Stimulated activated CD4-positive, alpha-beta T cell treated with anti-CD3 and anti-CD28 coated beads, Interleukin-2, amount 100 ng/mL, for 48 hours (primary cell): ENCODE results near the gene VPS25.
A peak's percentile ranks its signal among the peaks of the same experiment; 100 is the strongest.
"Not testable (repeated sequence)": the region's sequence is repeated elsewhere in the genome, so short reads cannot be mapped to it uniquely, and the experiment has no call there.

Experiments used
- DNase-seq, 2 donors: peaks; one replicate each; pipeline ENCODE4 v3.0.0-alpha.2; 2020

VPS25 gene

GRCh38 chr17:42773290-42774035 lies at the start of gene VPS25:
Gene VPS25 (plus strand): TSS chr17:42773449. CDS start chr17:42773476, 27 bp downstream.
- DNase-seq: peak; percentile 62 to 70

DNA sequence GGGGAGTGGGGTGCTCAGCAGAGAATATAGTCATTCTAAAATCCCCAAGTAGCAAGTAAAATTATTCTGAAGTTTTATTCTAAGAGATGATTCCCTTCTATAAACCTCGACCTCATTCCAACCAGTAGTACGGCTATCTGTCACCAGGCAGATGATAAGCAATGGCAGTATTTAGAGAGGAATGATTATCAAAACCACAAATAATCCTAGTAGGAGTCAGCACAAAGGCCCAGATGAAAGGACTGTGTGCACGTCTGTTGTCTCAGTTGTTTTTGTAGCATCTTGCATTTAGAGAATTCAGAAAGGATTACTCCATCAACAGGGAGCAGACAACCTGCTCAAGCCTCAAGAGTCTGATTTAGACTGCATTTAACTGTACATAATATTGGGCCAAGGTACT lies 49.6 kb upstream of the VPS25 start:
- no peak for DNase-seq

- no peak for DNase-seq
These were observed 48.1 kb upstream of the VPS25 start for GRCh38 chr17:42725143-42725542.

DNA sequence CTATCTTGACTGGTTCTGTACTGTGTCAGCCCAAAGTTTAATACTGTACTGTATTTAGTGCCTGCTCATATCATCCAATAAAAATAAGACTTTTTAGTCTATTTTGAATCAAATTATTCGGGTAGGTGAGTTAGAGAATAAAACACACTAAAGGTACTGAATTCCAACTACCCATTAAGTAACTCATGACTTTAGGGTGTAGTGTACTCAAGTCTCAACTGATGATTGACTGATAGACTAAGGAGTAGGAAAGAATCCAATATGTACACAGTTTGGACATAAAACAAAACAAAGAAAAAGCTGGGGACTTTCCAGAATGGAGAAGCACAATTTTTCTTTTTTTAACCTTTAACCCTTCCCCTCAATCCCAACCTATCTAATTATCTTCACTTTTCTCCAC lies 32.5 kb upstream of the VPS25 start:
- no peak for DNase-seq

DNA sequence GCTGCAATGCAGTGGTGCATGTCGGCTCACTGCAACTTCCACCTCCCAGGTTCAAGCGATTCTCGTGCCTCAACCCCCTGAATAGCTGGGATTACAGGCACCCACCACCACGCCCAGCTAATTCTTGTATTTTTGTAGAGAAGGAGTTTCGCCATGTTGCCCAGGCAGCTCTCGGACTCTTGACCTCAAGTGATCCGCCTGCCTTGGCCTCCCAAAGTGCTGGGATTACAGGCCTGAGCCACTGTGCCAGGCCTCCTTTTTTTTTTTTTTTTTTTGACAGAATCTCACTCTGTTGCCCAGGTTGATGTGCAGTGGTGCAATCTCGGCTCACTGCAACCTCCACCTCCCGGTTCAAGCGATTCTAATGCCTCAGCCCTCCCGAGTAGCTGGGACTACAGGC lies 30.3 kb upstream of the VPS25 start:
- not testable (repeated sequence) for DNase-seq

DNA sequence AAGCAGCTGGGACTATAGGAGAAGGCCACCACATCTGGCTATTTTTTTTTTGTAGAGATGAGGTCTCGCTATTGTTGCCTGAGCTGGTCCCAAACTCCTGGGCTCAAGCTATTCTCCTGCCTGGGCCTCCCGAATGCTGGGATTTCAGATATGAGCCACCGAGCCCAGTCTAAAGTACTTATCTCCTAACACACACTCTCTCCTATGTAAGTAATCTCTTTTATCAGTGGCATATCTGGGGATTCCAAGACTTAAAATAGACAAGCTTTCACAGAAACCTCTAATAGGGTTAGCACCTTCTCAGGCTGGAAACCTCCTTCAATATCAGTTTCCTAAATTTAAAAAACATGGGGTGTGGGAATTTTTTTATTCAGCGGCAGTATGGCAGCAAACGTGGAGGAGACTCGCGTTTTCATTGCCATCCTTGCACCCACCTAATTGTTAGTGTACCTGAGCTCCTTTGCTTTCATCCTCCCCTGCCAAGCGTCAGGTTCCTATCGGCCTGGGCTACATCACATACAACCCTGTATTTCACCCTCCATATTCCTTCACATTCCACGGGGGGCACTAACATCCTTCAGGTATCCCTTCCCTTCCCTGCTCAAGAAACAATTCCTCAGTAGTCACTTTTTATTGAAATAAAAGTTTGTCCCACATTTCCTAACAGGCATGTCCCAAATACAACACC lies 29.5 kb upstream of the VPS25 start:
- DNase-seq: no peak

GRCh38 chr17:42744283-42744805 lies 28.9 kb upstream of the VPS25 start:
- peak; percentile 60 to 61 for DNase-seq

GRCh38 chr17:42744806-42745617 lies 28.2 kb upstream of the VPS25 start, which contains the start of gene EZH1:
Gene EZH1 (minus strand): TSS chr17:42745040. CDS start chr17:42728941, 16,099 bp downstream.
- peak; percentile 90 to 93 for DNase-seq

GRCh38 chr17:42748202-42748907 lies 24.9 kb upstream of the VPS25 start:
- DNase-seq: no peak

GRCh38 chr17:42748908-42749798 lies 24.1 kb upstream of the VPS25 start:
- DNase-seq: no peak

DNA sequence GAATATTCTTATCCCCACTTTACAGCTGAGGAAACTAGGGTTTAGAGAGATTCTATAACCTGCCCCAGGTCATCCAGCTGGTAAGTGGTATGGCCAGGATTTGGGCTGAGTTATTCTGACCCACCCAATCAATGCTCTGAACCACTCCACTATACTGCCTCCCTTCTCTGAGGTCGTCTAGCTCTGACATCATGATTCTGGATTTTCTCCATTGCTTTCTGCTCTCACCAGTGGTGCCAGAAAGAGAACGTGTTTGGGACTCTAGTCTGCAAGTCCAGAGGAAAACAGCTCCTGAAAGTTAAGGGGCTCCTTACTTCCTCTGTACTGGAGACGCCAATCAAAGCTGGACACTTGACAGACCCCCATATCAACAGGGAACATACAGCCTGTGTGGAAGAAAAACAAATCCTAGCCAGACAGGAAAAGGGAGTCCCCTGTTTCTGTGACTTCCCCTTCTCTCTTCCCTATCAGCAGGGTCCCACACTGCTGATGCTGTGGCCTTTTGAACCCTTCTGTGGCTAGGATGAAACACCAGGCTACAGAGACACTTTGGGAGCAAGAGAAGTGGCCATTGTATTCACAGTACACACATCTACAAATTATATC lies 22.4 kb upstream of the VPS25 start:
- no peak for DNase-seq

DNA sequence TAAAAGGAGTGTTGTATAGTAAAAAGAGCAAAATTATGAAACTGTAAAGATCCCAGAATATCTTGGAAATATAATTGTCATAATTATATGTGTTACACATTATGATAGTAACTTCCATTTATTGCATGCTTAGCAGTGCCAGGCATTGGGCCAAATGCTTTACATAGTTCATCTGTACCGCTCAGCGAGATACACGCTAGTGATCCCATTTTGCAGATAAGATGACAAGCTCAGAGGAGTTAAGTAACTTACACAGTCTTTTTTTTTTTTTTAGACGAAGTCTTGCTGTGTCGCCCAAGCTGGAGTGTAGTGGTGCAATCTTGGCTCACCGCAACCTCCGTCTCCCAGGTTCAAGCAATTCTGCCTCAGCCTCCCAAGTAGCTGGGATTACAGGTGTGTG lies 21.6 kb upstream of the VPS25 start:
- DNase-seq: no peak

DNA sequence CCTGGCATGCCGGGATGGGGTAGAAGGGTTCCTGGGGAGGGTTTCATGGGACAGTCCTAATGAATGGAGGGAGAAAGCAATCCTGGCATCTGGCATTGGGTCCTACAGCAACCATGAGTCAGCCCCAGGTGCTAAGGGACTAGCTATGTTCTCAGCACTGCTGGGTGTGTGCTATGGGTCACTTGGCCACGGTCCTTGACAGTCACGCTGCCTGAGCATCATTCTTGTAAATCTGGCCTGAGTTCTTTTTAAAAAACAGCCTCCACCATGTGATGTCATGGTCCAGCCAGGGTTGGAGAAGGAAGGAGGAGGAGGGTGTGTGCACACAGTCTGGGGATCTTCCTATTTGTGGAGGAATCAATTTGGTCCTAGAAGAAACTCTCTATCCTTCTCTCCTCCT lies 18.5 kb upstream of the VPS25 start:
- no peak for DNase-seq

DNA sequence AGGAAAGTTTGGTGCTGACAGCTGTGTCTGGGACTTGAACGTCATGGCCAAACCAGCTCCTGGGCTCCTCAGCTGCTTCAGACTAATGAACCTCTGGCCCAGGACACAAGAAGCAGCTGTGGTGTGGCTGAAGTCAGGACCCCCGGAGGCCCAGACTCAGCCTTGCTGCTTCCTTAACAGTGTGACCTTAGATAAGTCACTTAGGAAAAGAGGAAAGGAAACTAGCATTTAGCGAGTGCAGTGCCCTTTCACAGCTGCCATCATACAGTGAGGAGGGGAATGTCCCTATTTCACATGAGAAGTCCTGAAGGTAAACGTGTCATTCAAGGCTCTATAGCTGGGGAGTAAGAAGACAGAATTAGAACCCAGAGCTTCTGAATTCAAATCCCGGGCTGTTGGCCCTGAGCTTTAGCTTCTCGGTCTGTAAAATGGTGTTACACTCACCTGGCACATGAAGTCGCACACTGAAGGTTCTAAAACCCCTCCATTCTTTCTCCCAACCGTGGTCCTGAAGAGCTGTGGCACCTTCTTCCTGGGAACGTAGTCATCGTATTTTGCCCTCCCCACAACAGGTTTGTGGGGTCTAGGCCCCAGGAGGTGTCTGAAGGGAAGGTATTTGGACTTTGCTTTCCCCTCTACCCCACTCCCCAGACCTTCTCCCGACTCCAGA lies 13.1 kb upstream of the VPS25 start:
- no peak for DNase-seq

GRCh38 chr17:42760652-42761581 lies 12.3 kb upstream of the VPS25 start, which contains the start of gene RAMP2:
Gene RAMP2 (plus strand): TSS chr17:42761227. CDS start chr17:42761262, 35 bp downstream.
- no peak for DNase-seq

DNA sequence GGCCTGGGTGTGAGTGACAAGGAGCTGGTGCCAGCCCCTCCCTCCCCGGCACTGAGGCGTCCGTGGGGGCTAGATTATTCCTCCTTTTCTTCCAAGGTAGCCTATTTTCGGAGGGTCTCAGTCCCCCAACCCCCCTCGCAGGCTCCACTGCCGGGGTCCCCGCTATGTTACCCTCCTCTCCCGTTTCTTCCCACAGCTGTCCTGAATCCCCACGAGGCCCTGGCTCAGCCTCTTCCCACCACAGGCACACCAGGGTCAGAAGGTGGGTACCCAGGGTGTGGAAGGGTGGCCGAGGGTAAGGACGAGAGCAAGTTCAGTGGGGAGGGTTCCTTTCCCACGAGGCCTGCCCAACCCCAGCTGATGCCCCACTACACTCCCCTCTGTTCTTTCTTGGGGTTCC lies 11.6 kb upstream of the VPS25 start:
- no peak for DNase-seq

DNA sequence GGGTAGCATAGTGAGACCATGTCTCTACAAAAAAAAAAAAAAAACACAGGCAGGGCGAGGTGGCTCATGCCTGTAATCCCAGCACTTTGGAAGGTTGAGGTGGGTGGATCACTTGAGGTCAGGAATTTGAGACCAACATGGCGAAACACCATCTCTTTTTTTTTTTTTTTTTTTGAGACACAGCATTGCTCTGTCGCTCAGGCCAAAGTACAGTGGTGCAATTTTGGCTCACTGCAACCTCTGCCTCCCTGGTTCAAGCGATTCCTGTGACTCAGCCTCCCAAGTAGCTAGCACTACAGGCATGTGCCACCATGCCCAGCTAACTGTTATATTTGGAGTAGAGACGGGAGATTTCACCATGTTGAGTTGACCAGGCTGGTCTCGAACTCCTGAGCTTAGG lies 7.1 kb upstream of the VPS25 start:
- no peak for DNase-seq

- DNase-seq: no peak
These were observed 5.7 kb upstream of the VPS25 start for GRCh38 chr17:42767512-42767911.

DNA sequence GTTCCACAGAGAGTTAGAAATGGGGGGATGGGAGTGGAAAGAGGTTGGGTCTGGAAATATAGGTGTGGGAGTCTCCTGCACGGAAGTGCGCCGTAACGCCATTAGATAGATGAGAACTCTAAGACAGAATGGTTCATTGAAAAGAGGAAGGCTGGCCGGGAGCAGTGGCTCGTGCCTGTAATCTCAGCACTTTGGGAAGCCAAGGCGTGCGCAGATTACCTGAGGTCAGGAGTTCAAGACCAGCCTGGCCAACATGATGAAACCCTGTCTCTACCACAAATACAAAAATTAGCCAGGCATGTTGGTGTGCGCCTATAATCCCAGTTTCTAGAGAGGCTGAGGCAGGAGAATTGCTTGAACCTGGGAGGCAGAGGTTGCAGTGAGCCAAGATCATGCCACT lies 5.2 kb upstream of the VPS25 start:
- DNase-seq: not testable (repeated sequence)
